IPS-NIHi7 (cell line): ENCODE measurements around the gene TOM1.

Experiments used
- DNase-seq: peaks from one replicate; pipeline ENCODE4 v3.0.0; 2012; ENCODE audit warnings: mixed read lengths; ENCODE audit errors: extremely low spot score

Gene TOM1

DNA sequence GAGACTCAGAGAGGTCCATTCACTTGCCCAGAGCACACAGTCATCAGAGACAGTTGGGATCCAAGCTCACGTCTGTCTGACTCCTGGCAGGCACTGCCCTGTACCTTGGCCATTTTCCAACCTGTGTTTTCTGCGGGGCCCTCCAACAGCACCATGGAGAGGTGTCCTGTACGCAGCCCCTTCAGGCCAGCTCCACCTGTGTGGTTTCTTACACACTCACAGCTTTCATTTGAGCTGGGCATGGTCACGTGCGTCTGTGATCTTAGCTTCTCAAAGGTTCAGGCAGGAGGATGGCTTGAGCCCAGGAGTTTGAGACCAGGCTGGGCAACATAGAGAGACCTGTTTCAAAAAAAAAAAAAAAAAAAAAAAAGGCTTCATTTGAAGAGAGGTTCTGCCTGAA lies 24.4 kb downstream of the TOM1 start:
- no peak for DNase-seq

DNA sequence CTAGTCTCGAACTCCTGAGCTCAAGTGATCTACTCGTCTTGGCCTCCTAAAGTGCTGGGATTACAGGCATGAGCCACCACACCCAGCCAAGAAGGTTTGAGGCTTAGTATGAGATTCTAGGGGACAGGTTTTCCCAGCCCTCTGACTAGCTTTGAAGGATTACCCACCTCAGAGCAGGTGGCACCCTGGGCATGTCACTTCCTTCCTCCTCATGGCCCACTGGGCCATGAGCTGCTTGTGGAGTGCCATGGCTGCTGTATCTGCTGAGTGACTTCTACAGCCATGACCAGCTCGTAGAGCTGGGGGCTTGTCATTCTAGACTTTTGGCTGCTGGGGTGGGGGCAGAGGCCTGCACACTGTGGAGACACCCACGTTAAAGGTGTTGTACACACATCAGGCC lies 25.1 kb downstream of the TOM1 start:
- DNase-seq = no peak

DNA sequence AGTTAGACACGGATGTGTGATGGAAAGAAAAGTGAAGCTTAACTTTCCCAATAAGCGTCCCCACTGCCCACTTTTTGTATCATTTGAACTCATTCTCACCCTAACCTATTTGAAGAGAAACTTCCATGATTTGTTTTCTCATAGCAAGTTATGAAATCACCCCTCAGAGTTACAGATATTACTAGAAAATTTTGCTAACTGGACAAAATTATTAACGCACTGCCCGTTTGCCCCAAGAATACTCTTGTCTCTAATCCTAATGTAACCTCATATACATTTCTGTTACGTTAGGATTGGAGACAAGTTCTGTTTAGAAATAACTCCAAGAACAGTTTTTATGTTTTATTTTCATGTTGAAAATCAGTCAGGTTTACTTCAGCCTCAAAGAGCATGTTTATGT lies 25.5 kb downstream of the TOM1 start:
- DNase-seq = no peak

DNA sequence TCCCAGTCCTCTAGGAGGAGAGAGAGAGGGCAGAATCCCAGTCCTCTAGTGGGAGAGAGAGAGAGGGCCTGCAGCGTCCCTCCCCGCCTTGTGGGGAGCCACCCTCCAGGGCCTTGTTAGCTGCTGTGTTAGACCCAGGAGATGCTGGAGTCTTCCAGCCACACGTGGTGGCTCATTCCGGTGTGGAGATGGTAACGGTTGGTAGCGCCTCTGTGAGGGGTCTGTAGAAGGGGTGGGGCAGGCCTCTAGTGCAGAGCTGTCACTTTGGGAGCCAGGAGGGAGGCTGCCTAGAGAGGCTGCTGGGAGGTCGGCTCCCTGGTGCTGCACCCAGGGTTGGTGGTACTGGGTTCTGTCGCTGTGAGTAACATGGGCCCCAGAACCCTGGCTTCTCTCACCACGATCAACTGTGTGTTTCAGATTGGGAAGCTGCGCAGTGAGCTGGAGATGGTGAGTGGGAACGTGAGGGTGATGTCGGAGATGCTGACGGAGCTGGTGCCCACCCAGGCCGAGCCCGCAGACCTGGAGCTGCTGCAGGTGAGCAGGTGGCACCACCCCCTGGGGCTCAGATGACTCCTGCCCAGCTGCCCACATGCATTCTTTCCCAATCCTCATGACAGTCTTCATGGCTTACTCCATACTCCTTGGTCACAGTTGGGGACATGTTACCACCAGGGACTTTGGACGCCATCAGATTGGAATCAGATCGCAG lies 27.3 kb downstream of the TOM1 start:
- DNase-seq = no peak

DNA sequence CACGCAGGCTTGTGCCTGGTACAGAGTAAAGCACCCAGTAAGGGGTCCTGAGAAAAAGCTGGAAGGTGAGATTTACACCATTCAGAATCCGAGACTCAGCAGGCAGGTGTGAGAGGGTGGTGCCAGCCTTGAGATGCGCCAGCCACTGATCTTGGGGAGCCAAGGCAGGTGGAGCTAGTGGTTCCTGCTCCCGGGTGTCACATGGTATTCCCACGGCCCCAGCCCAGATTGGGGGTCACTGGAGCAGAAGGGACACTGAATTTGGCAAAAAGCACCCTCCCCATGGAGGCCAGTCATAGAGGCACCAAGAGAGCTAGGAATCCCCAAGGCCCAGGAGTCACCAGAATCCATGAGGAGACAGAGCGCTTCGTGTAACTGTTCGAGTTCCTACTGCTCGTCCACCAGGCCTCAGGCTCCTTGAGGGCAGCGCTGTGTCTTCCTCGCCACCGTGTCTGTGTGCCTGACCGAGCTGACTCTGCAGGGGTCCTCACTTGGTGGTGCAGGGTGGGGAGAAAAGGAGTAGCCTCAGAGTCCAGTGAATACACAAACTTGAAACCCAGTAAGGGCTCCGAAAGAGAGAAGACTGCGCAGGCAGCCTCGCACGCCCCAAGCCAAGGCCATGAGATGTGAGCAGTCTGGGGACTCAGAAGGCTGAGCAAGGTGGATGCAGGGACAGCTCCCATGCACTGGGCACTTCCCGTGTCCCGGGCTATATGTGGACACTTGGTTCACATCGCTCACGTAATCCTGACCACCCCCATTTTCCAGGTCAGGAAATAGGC lies 28.2 kb downstream of the TOM1 start:
- no peak for DNase-seq

DNA sequence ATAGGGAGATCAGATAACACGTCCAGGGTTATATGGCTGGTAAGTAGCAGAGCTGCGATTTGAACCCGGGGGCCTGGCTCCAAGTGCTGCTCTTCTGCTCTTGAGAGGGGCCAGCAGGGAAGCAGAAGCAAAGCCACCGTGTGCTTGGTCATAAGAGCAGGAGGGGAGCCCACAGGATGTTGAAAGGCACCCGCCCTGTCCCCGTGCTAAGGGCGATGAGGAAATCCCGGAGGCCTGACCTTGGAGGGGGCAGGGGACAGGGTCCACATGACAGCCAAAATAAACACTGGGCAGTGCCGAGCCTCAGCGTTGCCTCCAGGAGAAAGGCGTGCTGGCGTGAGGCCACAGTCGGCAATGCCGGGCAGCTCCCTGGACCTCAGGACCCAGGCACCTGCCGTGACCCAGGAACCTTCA lies 28.8 kb downstream of the TOM1 start:
- DNase-seq = no peak

DNA sequence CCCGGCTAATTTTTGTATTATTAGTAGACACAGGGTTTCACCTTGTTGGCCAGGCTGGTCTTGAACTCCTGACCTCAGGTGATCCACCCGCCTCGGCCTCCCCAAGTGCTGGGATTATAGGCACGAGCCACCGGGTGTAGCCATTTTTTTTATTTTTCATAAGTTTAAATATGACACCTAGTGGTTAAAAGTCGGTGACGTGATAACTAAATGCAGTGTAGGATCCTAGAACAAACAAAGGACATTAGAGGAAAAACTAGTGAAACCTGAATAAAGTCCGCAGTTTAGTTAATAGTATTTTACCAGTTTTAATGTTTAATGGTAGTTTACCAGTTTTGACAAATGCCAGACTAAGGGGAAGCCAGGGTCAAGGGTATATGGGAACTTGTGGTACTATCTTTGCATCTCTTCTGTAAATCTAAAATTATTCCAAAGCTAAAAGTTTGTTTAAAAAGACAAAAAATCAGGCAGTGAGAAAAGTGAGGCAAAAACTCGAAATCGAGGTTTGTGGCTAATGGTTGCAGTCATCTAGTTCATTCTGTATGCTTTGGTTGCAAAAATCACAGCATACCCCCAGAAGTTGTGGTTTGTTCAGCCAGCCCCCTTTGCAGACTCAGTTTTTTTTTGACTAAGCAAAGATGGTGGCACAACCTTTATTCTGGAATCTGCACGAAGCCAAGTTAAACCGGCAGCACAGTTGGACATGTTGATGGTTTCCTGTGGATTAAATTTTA lies 29.6 kb downstream of the TOM1 start:
- DNase-seq = no peak

DNA sequence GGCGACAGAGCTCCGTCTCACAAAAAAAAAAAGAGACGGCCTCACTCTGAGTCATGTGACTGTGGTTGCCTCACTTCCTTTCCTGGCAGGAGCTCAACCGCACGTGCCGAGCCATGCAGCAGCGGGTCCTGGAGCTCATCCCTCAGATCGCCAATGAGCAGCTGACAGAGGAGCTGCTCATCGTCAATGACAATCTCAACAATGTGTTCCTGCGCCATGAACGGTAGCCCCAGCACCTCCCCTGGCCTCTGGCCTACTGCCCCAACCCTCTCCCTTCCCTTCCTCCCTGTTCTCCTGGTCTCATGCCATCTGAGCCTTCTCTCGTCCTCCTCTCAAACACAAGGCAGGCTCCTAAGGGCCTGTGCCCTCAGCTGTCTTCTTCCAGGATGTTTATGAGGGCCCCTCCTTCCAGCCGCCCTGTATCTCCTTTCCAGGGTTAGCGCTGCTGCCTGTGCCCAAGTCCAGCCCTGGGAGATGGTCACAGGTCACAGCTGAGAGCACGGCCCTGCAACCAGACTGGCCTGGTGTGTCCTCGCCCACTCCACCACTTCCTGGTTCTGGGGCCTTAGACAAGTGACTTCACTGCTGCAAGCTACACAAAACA lies 30.7 kb downstream of the TOM1 start:
- DNase-seq = no peak

DNA sequence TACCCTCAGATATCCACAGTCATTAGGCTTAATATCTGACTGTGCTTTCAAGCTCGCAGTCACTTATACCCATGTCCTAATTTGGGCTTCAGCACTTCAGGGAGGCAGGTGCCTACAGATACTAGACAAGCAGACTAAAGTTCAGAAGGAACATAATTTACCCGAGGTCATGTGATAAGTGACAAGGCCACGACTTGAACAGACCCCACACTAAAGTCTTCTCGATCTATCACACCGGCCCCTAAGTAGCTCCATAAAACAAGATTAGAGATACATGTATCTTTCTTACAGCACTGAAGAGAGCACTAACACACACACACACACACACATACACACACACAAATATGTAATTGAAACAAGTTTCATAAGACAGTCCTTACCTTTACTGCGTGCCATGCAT lies 32.6 kb downstream of the TOM1 start:
- no peak for DNase-seq

DNA sequence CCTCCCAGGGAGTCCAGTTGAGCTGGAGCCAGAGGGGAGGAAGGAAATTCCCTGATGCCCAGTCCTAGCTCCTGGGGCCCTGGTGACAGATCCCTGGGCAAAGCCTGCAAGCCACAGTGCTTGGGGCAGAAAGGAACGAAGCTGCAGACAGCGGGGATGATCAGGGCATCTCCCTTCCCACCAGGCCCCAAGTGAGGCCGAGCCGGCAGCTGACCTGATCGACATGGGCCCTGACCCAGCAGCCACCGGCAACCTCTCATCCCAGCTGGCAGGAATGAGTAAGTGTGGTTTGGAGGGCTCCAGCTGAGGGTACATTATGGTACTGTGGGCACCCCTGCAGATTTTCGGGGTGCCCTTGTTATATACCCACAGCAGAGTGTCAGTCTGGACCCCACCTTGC lies 33.5 kb downstream of the TOM1 start:
- DNase-seq = no peak

DNA sequence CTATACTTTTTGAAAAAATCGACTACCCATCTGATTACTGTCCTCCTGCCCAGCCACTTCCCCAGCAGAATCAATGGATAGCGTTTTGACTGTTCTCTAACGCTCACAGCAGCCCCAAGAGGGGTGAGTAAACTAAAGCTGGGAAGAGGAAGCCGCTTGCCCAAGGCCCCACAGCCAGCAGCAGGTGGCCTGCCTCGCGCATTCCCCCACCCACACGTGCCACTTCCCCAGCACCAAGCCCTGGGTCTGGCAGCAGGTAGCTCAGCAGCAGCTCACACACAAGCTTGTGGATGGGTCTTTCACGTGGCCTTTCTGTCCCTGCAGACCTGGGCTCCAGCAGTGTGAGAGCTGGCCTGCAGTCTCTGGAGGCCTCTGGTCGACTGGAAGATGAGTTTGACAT lies 34.3 kb downstream of the TOM1 start:
- DNase-seq = no peak

DNA sequence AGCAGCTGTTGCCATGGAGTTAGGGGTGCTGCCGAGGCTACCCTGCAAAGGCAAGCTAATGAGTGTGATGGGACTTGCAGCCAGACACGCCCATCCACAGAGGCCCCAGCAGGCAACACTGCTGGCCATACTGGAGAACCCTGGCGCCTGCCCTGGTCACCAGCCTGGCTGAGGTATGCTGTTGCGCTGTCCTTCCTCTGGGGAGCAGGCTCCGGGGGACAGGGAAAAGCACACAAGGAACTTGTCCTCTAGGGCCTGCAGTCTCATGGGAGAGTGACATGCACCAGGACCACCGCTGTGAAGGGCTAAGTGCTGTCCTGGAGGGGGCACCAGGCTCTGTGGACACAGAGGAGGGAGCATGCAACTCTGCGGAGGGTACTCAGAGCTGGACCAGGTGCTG lies 35.8 kb downstream of the TOM1 start:
- DNase-seq = no peak

DNA sequence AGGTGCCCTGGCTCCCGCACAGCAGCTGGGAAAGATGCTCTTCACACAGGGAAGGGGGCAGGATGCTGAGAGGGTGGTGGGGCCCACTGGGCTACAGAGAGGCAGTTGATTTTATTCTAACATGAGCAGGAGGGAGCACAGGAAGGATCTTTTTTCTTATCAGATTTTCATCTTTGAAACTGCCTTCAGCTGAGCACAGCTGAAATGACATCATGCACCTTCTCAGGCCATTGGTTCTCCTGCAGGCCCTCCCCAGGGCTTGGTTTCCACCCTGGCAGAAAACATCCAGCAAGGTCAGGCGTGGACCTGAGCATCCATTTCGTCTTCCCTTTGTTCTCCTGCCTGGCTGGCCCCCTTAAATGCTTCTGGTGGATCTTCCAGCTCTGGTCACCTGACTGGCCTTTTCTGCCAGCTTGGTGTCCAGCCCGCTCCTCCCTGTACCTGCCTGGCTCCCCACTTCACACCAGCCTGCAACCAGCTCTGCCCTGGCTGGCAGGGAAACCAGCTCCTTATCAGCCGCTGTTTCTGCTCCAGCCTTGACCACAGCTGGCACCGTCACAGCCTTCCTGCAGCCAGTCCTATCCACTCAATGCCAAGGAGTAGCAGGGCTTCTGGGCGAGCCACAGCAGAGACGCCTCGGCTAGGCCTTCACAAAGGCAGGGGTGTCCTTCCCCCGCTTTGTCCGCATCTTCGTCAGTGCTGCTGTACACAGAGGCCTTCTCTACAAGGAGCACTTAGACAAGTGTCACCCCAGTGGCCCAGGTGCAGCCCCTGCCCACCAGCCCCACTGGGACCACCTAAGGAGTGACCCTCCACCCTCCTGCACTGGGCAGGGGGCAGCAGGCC lies 36.5 kb downstream of the TOM1 start:
- no peak for DNase-seq

DNA sequence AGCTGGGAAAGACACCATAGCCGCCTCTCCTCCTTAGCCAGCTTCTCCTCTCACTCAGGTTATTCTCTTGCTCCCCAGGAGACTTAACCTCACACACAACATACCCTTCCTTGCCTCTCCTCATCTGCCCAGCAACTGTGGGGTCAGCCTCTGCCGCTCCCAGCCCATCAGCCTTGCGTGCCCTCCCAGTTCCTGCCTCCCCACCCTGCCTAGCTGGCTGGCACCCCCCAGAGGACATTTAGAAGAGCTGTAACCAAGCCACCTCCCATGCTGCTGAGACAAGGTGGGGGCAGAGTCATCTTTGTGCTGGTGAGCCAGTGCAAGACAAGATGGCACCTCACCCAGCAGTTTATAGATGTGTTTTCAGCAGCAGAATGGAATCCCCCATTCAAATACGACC lies 38.2 kb downstream of the TOM1 start:
- peak; percentile 44 for DNase-seq

DNA sequence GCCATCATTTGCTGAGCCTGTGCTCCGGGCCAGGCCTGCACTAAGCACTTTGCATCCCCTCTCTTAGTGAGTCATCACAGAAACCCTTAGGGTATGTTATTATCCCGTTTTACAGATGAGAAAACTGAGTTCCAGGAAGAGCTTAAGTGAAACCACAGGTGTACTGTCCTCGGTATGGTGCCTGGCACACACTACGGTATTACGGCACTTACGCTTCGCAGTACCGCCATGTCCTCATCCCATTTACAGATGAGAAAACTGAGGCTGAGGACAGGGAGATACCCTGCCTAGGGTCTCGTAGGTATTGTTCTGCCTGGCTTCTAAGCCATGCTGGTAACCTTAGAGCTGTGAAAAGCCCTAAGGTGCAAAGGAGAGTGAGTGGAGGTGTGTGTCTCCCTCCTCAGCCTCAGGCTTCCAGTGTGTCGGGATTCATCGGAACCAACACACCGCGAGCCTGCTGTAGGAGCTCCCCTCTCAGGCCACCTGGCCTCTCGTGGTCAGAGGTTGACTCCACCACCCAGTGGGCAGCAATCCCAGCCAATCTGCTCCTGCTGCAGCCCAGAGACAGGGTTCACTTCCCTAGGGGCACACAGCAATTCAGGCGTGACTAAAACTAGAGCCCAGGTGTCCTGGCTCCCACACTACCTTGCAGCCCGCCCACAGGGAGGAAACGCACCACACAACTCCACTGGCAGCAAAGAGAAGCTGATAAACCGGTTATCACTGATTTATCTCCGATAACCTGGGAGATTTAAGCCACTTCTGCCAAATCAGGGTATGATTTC lies 41.6 kb downstream of the TOM1 start:
- DNase-seq = no peak

DNA sequence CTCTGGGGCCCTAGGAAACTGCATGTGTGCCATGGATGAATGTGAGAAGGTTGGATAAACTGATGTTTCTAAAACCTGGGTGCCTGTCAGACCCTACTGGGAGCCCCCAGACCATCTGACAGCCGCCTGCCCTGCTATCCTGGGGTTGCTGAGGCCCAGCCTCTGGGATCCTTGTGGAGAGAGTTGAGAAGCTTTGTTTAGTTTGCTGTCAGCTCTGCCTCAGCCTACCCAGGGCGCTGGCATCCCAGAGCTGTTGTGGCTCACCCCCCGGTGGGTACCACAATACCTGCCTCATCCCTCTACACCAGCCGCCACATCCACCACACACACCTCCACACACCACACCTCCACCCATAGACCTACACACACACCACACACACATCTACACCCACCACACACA lies 42.7 kb downstream of the TOM1 start:
- no peak for DNase-seq

DNA sequence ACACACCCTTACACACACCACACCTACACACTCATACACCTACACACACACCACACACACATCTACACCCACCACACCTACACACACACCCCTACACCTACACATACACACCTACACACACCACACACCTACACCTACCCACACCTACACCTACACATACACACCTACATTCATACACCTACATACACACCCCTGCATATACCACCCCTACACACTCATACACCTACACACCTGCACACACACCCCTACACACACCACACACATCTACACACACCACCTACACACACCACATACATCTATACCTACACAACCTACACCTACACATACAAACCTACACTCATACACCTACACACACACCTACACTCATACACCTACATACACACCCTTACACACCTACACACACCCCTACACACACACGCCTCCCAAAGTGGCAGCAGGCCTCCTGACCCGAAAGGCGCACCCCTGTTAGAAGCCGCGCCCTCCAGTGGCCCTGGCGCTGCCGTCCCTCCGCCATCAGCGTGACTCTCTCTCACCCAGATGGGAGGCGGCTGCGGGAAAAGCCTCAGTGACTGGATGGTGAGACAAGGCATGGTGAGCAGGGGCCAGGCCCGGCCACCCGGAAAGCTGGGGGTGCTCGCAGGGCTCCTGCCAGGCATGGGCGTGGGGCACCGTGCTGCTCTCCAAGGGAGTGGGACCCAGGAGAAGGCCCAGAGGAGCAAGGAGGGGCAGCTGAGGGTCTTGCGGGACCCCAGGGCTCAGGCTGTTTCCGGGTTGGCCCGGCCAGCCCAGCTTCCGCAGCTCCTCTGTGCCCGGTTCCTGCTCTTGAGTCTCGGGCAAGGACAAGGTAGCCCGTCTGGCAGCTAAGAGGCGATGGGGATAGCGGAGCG lies 44.2 kb downstream of the TOM1 start:
- no peak for DNase-seq

DNA sequence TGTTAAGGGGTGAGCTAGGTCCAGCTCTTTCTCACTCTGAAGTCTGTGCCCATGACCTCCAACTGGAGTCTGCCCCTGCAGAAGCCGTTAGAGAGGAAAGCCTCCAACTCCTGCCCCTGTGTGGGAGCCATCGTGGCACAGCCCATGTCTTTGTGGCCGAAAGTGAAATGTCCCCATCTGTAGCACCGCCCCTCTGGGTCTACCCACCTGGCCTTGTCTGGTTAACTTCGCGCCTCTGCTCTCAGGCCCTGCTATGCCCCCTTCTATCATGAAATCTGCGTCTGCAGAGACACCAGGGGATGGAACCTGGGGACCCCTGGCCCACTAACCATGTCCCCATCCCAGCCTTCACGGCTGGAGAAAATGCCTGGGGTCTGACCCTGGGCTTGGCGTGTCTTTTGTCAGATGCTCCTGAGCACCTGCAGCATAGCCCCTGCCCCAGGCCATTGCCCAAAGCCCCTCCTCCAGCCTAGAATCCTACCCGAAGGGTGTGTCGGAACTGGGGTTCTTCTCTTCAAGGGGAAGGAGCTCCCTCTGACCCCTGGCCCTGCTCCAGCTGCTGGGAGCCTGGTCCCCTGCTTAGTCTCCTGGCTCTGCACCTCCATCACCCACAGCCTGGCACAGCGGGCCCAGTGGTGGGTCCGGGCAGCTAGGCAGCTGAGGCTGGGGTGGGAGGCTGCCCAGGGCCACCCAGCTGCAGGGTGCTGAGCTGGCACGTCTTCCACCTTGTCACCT lies 45.4 kb downstream of the TOM1 start:
- DNase-seq = no peak
